ENCODE measurements around the gene FGF16. TPM values are rescaled to one million over a fixed set of nuclear protein-coding genes. Genes with fewer than 3 reads are reported as not detected.

Gene FGF16
- total RNA-seq, 4 donors from 2014 or later = not detected

DNA sequence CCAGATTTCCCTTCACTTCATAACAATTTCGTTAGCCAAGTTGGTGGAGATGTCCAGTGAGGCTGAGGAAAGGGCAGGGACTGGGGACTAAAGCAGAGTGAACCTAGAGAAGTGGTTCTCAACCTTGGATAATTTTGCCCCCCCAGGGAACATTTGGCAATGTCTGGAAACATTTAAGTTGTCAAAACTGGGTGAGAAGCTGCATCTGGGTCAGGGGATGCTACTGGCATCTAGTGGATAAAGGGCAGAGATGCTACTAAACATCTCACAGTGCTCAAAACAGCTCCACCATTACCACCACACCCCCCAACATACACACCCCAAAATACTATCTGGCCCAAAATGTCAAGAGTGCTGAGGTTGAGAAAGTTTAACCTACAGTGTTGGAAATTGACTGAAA, 32.0 kb upstream of the FGF16 start:
- Histone ChIP-seq H3K4me1 (no peaks in the 10 kb centered on the region), H3K27ac (no peak overlapping the region), H3K36me3 (no peaks in the 10 kb centered on the region), H3K27me3 (no peaks in the 10 kb centered on the region), H3K9me3 (no peaks in the 10 kb centered on the region), H3K4me3 (no peak overlapping the region)
- no peak for TF ChIP-seq POLR2A (IDR thresholded peaks at IDR 0.05)
- TF ChIP-seq, protein P1, sequence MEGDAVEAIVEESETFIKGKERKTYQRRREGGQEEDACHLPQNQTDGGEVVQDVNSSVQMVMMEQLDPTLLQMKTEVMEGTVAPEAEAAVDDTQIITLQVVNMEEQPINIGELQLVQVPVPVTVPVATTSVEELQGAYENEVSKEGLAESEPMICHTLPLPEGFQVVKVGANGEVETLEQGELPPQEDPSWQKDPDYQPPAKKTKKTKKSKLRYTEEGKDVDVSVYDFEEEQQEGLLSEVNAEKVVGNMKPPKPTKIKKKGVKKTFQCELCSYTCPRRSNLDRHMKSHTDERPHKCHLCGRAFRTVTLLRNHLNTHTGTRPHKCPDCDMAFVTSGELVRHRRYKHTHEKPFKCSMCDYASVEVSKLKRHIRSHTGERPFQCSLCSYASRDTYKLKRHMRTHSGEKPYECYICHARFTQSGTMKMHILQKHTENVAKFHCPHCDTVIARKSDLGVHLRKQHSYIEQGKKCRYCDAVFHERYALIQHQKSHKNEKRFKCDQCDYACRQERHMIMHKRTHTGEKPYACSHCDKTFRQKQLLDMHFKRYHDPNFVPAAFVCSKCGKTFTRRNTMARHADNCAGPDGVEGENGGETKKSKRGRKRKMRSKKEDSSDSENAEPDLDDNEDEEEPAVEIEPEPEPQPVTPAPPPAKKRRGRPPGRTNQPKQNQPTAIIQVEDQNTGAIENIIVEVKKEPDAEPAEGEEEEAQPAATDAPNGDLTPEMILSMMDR (IDR thresholded peaks at IDR 0.05 in 4 of 5, conservative IDR thresholded peaks at IDR 0.05 in 1 of 5) = no peak
- DNase-seq = no peak
- in situ Hi-C loops (cut with MboI; ENCODE audit: low sequenced_read_pairs in 4 of 4) (no loop called here), intact Hi-C loops (cut with DNase I; ENCODE audit: low total_unique reads) (no loop called here)
- ATAC-seq = no peak

GRCh38 chrX:77415882-77416281, 31.3 kb upstream of the FGF16 start:
- no peak overlapping the region for H3K27ac ChIP-seq
- ATAC-seq = no peak
- H3K4me1 ChIP-seq = no peaks in the 10 kb centered on the region

GRCh38 chrX:77422891-77423648, 24.1 kb upstream of the FGF16 start:
- DNase-seq (no peak), ATAC-seq (no peak)
- Histone ChIP-seq H3K4me1 (no peaks in the 10 kb centered on the region), H3K9me3 (no peaks in the 10 kb centered on the region), H3K4me3 (no peak overlapping the region), H3K36me3 (no peaks in the 10 kb centered on the region), H3K27ac (no peak overlapping the region), H3K27me3 (no peaks in the 10 kb centered on the region)
- in situ Hi-C loops (cut with MboI; ENCODE audit: low sequenced_read_pairs in 4 of 4) (no loop called here), intact Hi-C loops (cut with DNase I; ENCODE audit: low total_unique reads) (no loop called here)
- TF ChIP-seq, protein P1 (IDR thresholded peaks at IDR 0.05 in 4 of 5, conservative IDR thresholded peaks at IDR 0.05 in 1 of 5) = no peak
- no peak for TF ChIP-seq POLR2A (IDR thresholded peaks at IDR 0.05)

More at GRCh38 chrX:77415882-77416281, 31.3 kb upstream of the FGF16 start:
- H3K9me3 ChIP-seq = no peaks in the 10 kb centered on the region
- TF ChIP-seq, protein P1 (IDR thresholded peaks at IDR 0.05 in 4 of 5, conservative IDR thresholded peaks at IDR 0.05 in 1 of 5) = no peak
- no peak for TF ChIP-seq POLR2A (IDR thresholded peaks at IDR 0.05)
- in situ Hi-C loops (cut with MboI; ENCODE audit: low sequenced_read_pairs in 4 of 4) (no loop called here), intact Hi-C loops (cut with DNase I; ENCODE audit: low total_unique reads) (no loop called here)
- no peaks in the 10 kb centered on the region for H3K27me3 ChIP-seq
- no peak overlapping the region for H3K4me3 ChIP-seq
- H3K36me3 ChIP-seq = no peaks in the 10 kb centered on the region
- DNase-seq = no peak

DNA sequence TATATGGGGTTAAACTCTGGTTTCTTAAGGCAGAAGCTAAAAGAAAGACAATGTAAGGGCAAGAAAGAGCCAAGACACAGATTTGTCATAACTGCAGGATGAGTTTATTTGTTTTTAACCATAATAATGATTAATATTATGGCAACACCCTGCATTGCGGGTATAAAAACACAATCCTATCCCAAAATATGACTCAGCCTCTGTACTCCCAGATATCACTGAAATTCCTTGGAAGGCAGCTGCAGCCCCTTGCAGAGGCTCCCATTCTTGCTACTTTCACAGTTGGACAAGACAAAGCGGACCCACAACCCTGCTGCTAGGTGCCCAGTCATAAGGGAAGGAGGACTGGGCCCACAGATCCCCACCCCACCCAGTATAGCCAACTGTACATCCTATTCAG, 20.4 kb upstream of the FGF16 start:
- H3K27ac ChIP-seq = no peak overlapping the region
- H3K27me3 ChIP-seq = no peaks in the 10 kb centered on the region
- H3K36me3 ChIP-seq = no peaks in the 10 kb centered on the region
- DNase-seq (no peak), ATAC-seq (no peak)
- intact Hi-C loops (cut with DNase I; ENCODE audit: low total_unique reads) = no loop called here
- no peak overlapping the region for H3K4me3 ChIP-seq
- no peaks in the 10 kb centered on the region for H3K9me3 ChIP-seq
- TF ChIP-seq POLR2A (IDR thresholded peaks at IDR 0.05) = no peak
- TF ChIP-seq, protein P1 (IDR thresholded peaks at IDR 0.05 in 4 of 5, conservative IDR thresholded peaks at IDR 0.05 in 1 of 5) = no peak
- in situ Hi-C loops (cut with MboI; ENCODE audit: low sequenced_read_pairs in 4 of 4) = no loop called here
- no peaks in the 10 kb centered on the region for H3K4me1 ChIP-seq

GRCh38 chrX:77427611-77428010, 19.6 kb upstream of the FGF16 start:
- no peak for ATAC-seq

More at GRCh38 chrX:77427611-77428010, 19.6 kb upstream of the FGF16 start:
- no peak overlapping the region for H3K27ac ChIP-seq
- TF ChIP-seq POLR2A (IDR thresholded peaks at IDR 0.05) = no peak
- TF ChIP-seq, protein P1 (IDR thresholded peaks at IDR 0.05 in 4 of 5, conservative IDR thresholded peaks at IDR 0.05 in 1 of 5) = no peak
- in situ Hi-C loops (cut with MboI; ENCODE audit: low sequenced_read_pairs in 4 of 4) (no loop called here), intact Hi-C loops (cut with DNase I; ENCODE audit: low total_unique reads) (no loop called here)
- H3K9me3 ChIP-seq = no peaks in the 10 kb centered on the region
- no peaks in the 10 kb centered on the region for H3K4me1 ChIP-seq
- no peak overlapping the region for H3K4me3 ChIP-seq
- DNase-seq = no peak
- H3K36me3 ChIP-seq = no peaks in the 10 kb centered on the region
- no peaks in the 10 kb centered on the region for H3K27me3 ChIP-seq

Measured in gastrocnemius medialis (tissue), 4 donors.